GM18508 (cell line): ENCODE results near the gene TMEM233.
"Not testable (repeated sequence)": the region's sequence is repeated elsewhere in the genome, so short reads cannot be mapped to it uniquely, and the experiment has no call there.

Source experiments
- ATAC-seq: cut with Tn5 transposase; IDR thresholded peaks from one replicate; pipeline ENCODE4 v1.9.1; 2021; ENCODE audit warnings: moderate number of reproducible peaks; ENCODE audit not compliant: insufficient read depth, unreplicated experiment

TMEM233 gene

GRCh38 chr12:119649202-119649808 lies 55.7 kb downstream of the TMEM233 start:
- ATAC-seq, result no peak

DNA sequence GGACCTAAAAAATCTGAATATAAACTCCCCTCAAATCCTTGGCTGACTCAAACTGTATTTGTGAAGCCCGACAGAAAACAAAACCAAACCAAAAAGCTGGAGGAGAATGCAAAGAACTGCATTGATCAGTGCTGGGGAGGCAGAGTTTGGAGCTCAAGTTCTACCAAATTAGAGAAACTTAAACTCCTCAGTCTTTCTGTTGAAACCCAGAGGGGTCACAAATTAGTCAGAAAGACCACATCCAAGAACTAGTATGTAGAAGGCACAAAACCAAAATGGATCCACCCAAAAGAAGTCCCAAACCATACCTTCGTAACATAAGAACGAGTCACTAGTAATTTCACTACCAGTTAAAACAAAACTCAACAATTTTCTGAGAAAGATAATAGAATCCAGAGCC lies 59.1 kb downstream of the TMEM233 start:
- no peak for ATAC-seq

DNA sequence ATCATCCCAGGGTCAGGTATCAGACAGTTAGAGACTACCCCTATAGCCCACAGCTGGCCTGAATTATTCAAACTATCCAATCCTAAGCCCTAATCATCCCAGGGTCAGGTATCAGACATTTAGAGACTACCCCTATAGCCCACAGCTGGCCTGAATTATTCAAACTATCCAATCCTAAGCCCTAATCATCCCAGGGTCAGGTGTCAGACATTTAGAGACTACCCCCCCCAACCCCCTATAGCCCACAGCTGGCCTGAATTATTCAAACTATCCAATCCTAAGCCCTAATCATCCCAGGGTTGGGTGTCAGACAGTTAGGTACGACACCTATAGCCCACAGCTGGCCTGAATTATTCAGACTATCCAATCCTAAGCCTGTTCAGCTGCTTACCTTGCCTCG lies 63.4 kb downstream of the TMEM233 start:
- ATAC-seq, result not testable (repeated sequence)

DNA sequence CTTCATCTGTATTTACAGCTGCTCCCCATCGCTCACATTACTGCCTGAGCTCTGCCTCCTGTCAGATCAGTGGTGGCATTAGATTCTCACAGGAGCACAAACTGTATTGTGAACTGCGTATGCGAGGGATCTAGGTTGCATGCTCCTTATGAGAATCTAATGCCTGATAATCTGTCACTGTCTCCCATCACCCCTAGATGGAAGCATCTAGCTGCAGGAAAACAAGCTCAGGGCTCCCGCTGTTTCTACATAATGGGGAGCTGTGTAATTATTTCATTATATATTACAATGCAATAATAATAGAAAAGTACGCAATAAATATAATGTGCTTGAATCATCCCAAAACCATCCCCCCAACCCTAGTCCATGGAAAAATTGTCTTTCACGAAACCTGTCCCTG lies 64.6 kb downstream of the TMEM233 start:
- not testable (repeated sequence) for ATAC-seq

GRCh38 chr12:119659289-119659897 lies 65.8 kb downstream of the TMEM233 start:
- no peak for ATAC-seq

GRCh38 chr12:119660076-119660475 lies 66.5 kb downstream of the TMEM233 start:
- no peak for ATAC-seq

- ATAC-seq, result no peak
Observed at GRCh38 chr12:119661882-119662281, 68.3 kb downstream of the TMEM233 start.

DNA sequence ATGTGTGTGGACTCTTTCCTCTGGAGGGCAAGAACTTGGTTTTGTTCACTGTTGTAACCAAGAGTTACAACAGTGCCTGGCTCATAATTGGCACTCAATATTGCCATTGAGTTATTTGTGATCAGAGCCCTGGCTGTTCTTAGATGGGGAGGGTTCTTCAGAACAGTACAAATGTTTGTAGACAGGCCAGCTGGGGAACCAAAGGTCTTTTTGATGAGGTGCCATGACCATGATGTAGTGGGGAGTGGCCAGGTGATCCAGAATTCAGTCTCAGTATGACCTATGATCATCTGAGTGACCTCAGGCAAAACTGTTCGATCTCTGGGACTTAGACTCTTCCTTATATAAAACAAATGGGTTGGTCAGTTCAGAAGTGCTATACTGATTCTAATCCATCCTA lies 71.1 kb downstream of the TMEM233 start:
- no peak for ATAC-seq

GRCh38 chr12:119665164-119665929 lies 71.8 kb downstream of the TMEM233 start:
- no peak for ATAC-seq

GRCh38 chr12:119666226-119666795 lies 72.7 kb downstream of the TMEM233 start:
- no peak for ATAC-seq

GRCh38 chr12:119666900-119667576 lies 73.5 kb downstream of the TMEM233 start:
- no peak for ATAC-seq

- peak; percentile 80 for ATAC-seq
Observed at GRCh38 chr12:119667577-119668323, 74.2 kb downstream of the TMEM233 start, which contains the start of gene PRKAB1. Gene PRKAB1, plus strand, starts transcription at chr12:119668133. Its CDS starts 112 bp downstream, at chr12:119668245.

DNA sequence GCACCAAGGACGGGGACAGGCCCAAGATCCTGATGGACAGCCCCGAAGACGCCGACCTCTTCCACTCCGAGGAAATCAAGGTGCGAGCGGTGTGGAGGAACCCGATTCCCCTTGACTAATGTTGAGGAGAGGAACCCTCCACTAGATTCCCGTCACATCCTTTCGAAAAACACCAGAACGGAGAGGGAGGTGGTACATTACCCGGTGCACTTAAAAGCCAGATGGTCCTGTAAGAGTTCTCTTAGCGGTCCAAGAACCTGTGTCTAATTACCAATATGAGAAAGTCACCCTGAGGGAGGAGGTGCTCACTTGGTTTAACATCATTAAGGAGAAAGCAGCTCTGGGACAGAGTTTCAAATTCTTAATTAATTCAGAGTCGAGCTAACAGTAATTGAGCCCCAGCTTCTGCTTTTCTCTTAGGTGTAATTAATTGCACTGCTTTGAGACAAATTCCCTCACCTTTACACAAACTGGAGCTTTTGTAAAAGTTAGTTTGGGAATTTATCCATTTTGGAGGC lies 74.8 kb downstream of the TMEM233 start:
- no peak for ATAC-seq

DNA sequence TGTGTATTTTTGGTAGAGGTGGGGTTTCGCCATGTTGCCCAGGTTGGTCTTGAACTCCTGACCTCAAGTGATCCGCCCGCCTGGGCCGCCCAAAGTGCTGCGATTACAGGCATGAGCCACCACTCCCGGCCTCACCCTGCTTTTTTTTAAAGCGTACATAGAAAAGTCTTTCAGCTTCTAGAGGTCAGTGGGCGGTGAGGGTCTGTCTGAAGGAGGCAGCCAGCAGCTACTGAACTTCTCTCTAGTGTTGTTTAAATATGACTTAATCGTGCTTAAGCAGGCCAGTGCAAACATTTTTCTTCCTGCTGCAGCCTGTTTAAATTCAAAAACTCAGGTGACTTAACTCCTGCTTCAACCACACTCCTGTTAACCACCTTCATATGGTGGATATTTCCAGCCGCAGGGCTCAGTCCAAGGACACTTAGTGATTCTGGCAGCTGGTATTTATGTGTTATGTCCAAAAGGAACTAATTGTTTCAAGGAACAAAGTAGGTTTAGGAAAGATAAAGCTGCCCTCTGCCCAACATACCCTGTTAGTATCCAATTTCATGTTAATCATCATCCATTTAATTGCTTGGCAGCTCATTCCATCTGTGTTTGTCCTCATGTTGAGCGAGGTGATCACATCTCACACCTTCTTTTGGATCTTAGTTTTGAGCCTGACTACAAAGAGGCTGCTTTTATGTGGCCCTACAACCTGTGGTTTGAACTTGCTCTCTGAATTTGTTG lies 76.3 kb downstream of the TMEM233 start:
- no peak for ATAC-seq

DNA sequence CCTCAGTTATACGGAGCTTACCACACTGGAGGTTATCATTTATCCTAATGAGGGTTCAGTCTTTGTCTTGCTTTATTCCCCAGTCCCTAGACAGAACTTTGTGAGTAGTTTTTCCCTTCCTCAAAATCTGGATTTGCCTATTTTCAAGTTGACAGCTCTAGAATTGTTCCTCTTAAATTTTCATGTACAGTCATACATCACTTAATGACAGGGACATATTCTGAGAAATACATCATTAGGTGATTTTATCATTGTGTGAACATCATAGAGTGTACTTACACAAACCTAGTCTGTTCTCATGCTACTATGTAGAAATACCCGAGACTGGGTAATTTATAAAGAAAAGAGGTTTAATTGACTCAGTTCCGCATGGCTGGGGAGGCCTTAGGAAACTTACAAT lies 77.5 kb downstream of the TMEM233 start:
- ATAC-seq, result no peak

DNA sequence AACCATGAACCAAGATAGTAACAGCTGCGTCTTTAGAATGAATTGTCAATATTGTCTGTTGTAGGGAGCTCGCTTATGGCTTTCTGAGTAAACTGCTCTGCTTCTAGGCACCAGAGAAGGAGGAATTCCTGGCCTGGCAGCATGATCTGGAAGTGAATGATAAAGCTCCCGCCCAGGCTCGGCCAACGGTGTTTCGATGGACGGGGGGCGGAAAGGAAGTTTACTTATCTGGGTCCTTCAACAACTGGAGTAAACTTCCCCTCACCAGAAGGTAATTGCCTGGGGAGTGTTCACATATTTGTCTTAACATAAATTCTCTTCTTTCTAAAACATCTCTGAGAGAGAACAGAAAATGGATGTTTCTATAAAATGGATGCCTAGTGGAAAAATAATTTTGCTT lies 78.6 kb downstream of the TMEM233 start:
- no peak for ATAC-seq

- ATAC-seq, result no peak
Observed at GRCh38 chr12:119673634-119674033, 80.1 kb downstream of the TMEM233 start.

DNA sequence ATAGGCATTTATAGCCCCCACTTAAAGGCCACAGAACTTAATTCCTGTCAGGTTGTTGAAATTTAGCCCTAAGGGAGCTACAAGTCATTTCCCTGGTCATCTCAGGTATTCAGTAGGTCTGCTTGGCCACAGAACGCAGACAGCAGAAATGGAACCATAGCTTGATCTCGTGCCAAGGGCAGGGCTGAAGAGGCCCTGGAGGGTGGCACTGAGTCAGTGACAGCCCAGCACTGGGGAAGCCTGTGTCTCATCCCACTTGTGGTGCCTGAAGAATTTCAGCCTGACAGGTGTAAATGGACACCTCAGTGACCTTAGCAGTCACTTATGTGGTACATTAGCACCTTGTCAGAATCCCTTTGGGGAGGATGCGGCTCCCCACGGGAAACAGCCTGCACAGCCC lies 81.0 kb downstream of the TMEM233 start:
- ATAC-seq, result no peak

GRCh38 chr12:119676022-119676421 lies 82.4 kb downstream of the TMEM233 start:
- no peak for ATAC-seq
